Keratinocyte (primary cell): ENCODE results near the gene XAB2. TPM values are rescaled to one million over a fixed set of nuclear protein-coding genes. Genes with fewer than 3 reads are reported as not detected.

Experiments used
- DNase-seq: peaks from one replicate; pipeline ENCODE4 v3.0.0-alpha.2; 2011; ENCODE audit warnings: low read depth, missing footprints, low spot score
- FAIRE-seq: peaks from 2 replicates; lab custom pipeline; 2011; peaks lifted over from hg19 to GRCh38; lab: Jason Lieb, UNC
- H2AFZ ChIP-seq: 2 replicates; pipeline ENCODE4 v1.6.0; 2012; ENCODE audit warnings: low read length, control low read depth, inconsistent platforms; ENCODE audit not compliant: control insufficient read depth
- H3K27ac ChIP-seq: 2 replicates; pipeline ENCODE4 v1.5.1; 2011; ENCODE audit warnings: low read length; ENCODE audit not compliant: control insufficient read depth, insufficient read depth
- H3K27me3 ChIP-seq: 3 replicates; pipeline ENCODE4 v1.6.0; 2011; ENCODE audit warnings: low read length; ENCODE audit not compliant: control insufficient read depth, insufficient read depth; ENCODE audit errors: extremely low read depth
- H3K36me3 ChIP-seq, 2 experiments: 2 replicates in 1 of 2; 3 replicates in 1 of 2; pipeline ENCODE4 v1.5.1; 2011; ENCODE audit warnings: low read length in 2 of 2, mild to moderate bottlenecking in 1 of 2; ENCODE audit not compliant: control insufficient read depth in 2 of 2, insufficient read depth in 2 of 2; ENCODE audit errors: extremely low read depth in 1 of 2
- H3K4me1 ChIP-seq: 3 replicates; pipeline ENCODE4 v1.5.1; 2011; ENCODE audit warnings: low read length; ENCODE audit not compliant: control insufficient read depth, insufficient read depth; ENCODE audit errors: extremely low read depth
- H3K4me2 ChIP-seq: 3 replicates; pipeline ENCODE4 v1.6.0; 2011; ENCODE audit warnings: low read depth, low read length; ENCODE audit not compliant: control insufficient read depth, insufficient read depth; ENCODE audit errors: extremely low read depth
- H3K4me3 ChIP-seq, 3 experiments: fragments of 200-600 bp in 1 of 3; sonication (generic) in 1 of 3; 2 replicates in 2 of 3; 3 replicates in 1 of 3; pipeline ENCODE4 v1.5.1; 2011 to 2016; ENCODE audit warnings: low read length in 3 of 3, mild to moderate bottlenecking in 3 of 3, control low read depth in 2 of 3, inconsistent platforms in 1 of 3, low read depth in 1 of 3, mixed read lengths in 1 of 3, mixed run types in 1 of 3, moderate library complexity in 1 of 3; ENCODE audit not compliant: control insufficient read depth in 2 of 3, insufficient read depth in 2 of 3; ENCODE audit errors: extremely low read depth in 1 of 3
- H3K79me2 ChIP-seq: 2 replicates; pipeline ENCODE4 v1.6.0; 2012; ENCODE audit warnings: low read length; ENCODE audit not compliant: control insufficient read depth, insufficient read depth
- H3K9ac ChIP-seq: 3 replicates; pipeline ENCODE4 v1.6.0; 2011; ENCODE audit warnings: low read length; ENCODE audit not compliant: control insufficient read depth, insufficient read depth; ENCODE audit errors: extremely low read depth
- H3K9me1 ChIP-seq: 3 replicates; pipeline ENCODE4 v1.6.0; 2011; ENCODE audit warnings: low read length; ENCODE audit not compliant: control insufficient read depth, insufficient read depth; ENCODE audit errors: extremely low read depth
- H3K9me3 ChIP-seq: 2 replicates; pipeline ENCODE4 v1.5.1; 2012; ENCODE audit warnings: low read depth, low read length; ENCODE audit not compliant: control insufficient read depth
- H4K20me1 ChIP-seq: 3 replicates; pipeline ENCODE4 v1.6.0; 2011; ENCODE audit warnings: low read length; ENCODE audit not compliant: control insufficient read depth, insufficient read depth; ENCODE audit errors: extremely low read depth
- CTCF ChIP-seq, 3 experiments: IDR thresholded peaks in 1 of 3; conservative IDR thresholded peaks in 1 of 3; optimal IDR thresholded peaks in 1 of 3; 2 replicates in 2 of 3; 3 replicates in 1 of 3; pipeline versions ENCODE3 to v1.5.1; 2011; ENCODE audit warnings: low read length in 3 of 3, mild to moderate bottlenecking in 3 of 3, moderate library complexity in 2 of 3, control low read depth in 1 of 3, inconsistent platforms in 1 of 3; ENCODE audit not compliant: insufficient read depth in 2 of 3; ENCODE audit errors: extremely low read depth in 1 of 3
- EZH2 ChIP-seq: IDR thresholded peaks from one replicate; pipeline ENCODE4 v1.6.1; 2012; ENCODE audit warnings: inconsistent platforms, mild to moderate bottlenecking, low read length, moderate library complexity
- dilution Hi-C: fragments of 300-500 bp; cut with MboI; formaldehyde crosslinking; loops from one replicate; pipeline ENCODE4 v1.7.0; 2020; ENCODE audit warnings: low sequenced_read_pairs; ENCODE audit not compliant: extremely low pct_ligation_motif_present
- polyA plus RNA-seq, 5 experiments: library from polyadenylated mRNA; depleted of rRNA in 3 of 5; stranded (reverse) in 3 of 5; stranded (forward) in 1 of 5; unstranded in 1 of 5; fragments of >200 nt; gene quantifications; 1 replicate in 1 of 5; 2 replicates in 3 of 5; 3 replicates in 1 of 5; pipeline versions ENCODE4 v1.2.1 to v1.2.3, GENCODE V29; 2011 to 2012; ENCODE audit warnings: missing spikeins in 2 of 5, low read depth in 1 of 5, low replicate concordance in 1 of 5

Gene XAB2
- polyA plus RNA-seq, 1 donor (not counting 4 experiments of a cell fraction or from before 2014, with no cell fraction given), result 15.6 TPM

DNA sequence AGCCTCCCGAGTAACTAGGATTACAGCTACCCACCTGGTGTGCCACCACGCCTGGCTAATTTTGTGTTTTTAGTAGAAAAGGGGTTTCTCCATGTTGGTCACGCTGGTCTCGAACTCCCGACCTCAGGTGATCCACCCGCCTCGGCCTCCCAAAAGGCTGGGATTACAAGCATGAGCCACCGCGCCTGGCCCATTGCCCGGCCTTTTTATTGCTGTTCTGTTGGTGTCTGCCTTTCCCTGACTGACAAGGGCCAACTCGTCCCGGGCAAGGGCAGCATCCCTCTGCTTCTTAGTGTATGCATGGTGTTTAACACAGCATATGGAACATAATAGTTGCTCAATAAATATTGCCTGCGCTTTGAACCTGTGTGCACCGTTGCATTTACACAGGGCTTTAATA is 33.3 kb upstream of the XAB2 start:
- Histone ChIP-seq H3K27me3 (no peaks in the 10 kb centered on the region), H3K4me2 (no peak overlapping the region), H4K20me1 (no peaks in the 10 kb centered on the region), H3K4me1 (no peaks in the 10 kb centered on the region), H3K4me3 (no peak overlapping the region), H2AFZ (no peak overlapping the region), H3K9me3 (no peaks in the 10 kb centered on the region), H3K9ac (no peak overlapping the region), H3K27ac (no peak overlapping the region), H3K79me2 (no peaks in the 10 kb centered on the region), H3K9me1 (no peaks in the 10 kb centered on the region), H3K36me3 (no peaks in the 10 kb centered on the region)
- TF ChIP-seq CTCF (optimal IDR thresholded peaks at IDR 0.05 in 1 of 3, IDR thresholded peaks at IDR 0.05 in 1 of 3, conservative IDR thresholded peaks at IDR 0.05 in 1 of 3; ENCODE audit: extremely low read depth in 1 of 3, insufficient read depth in 2 of 3, low read length in 3 of 3), result no peak
- no peak for TF ChIP-seq EZH2
- DNase-seq (no peak), FAIRE-seq (no peak)
- dilution Hi-C loops, result no loop called here

DNA sequence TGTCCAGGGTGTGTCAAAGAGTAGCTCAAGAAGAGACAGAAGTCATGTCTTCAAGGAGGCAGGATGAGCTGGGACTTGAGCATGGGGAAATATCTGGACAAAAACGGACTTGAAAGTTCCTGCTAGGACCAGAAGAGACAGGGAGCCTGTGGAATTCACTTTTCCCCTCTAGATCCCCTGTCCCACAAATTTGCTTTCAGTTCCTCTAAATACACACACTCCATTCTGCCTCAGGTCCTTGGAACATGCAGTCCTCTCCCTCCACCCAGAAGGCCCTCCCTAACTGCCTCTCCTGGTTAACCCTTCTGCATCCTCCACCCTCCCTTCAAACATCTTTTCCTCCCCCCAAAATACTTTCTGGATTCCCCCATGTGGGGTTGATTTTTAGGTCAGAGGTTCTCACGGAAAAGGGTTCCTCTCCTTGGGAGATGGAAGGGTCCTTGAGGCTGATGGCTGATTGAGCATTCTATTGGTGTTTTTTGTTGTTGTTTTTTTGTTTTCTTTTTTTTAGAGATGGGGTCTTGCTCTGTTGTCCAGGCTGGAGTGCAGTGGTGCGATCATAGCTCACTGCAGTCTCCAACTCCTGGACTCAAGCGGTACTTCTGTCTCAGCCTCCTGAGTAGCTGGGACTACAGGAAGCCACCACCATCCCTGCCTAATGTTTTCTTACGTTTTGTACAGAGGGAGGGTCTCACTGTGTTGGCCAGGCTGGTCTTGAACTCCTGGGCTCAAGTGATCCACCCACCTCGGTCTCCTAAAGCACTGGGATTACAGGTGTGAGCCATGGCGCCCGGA is 32.6 kb upstream of the XAB2 start:
- H4K20me1 ChIP-seq, result no peaks in the 10 kb centered on the region
- TF ChIP-seq CTCF (optimal IDR thresholded peaks at IDR 0.05 in 1 of 3, IDR thresholded peaks at IDR 0.05 in 1 of 3, conservative IDR thresholded peaks at IDR 0.05 in 1 of 3; ENCODE audit: extremely low read depth in 1 of 3, insufficient read depth in 2 of 3, low read length in 3 of 3), result no peak
- TF ChIP-seq EZH2, result no peak
- H3K27me3 ChIP-seq, result no peaks in the 10 kb centered on the region
- H3K9me3 ChIP-seq, result no peaks in the 10 kb centered on the region
- no peak overlapping the region for H3K4me2 ChIP-seq
- no peaks in the 10 kb centered on the region for H3K4me1 ChIP-seq
- H3K9ac ChIP-seq, result no peak overlapping the region
- no peak overlapping the region for H3K27ac ChIP-seq
- no peak overlapping the region for H2AFZ ChIP-seq
- no peaks in the 10 kb centered on the region for H3K79me2 ChIP-seq
- no peaks in the 10 kb centered on the region for H3K9me1 ChIP-seq
- no peak for FAIRE-seq
- no peak overlapping the region for H3K4me3 ChIP-seq
- no peak for DNase-seq
- H3K36me3 ChIP-seq, result no peaks in the 10 kb centered on the region
- dilution Hi-C loops, result no loop called here
